Neural progenitor cell (in vitro differentiated cells): ENCODE measurements around the gene MPPED2.

ENCODE experiments used
- EZH2phosphoT487 ChIP-seq: fragments of 200-600 bp; sonication (generic); IDR thresholded peaks from 2 replicates; pipeline ENCODE4 v1.6.1; 2017; ENCODE audit warnings: antibody characterized with exemption
- TF ChIP-seq, protein P1 (sequence below): fragments of 200-600 bp; sonication (generic); IDR thresholded peaks from 2 replicates; pipeline ENCODE4 v1.5.1; 2017; ENCODE audit warnings: antibody characterized with exemption, mild to moderate bottlenecking

DNA sequence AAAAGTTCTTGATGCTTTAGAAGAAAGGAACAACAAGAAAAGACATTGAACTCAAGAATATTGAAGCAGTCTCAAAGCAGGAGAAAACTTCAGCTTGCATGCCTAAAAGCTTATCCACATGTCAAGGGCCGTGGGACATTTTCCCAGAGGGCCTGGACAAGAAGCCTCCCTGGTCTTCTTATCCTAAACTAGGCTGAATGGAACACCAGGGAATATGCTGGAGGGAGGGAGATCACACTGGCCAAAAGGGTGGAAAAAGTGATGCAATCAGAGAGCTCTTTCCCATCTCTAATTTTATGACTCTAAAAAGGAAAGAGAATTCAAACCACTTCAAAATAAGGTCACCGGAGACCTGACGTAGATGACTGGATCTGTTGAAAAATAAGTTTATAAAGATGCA is 107.2 kb downstream of the MPPED2 start:
- TF ChIP-seq, protein P1, sequence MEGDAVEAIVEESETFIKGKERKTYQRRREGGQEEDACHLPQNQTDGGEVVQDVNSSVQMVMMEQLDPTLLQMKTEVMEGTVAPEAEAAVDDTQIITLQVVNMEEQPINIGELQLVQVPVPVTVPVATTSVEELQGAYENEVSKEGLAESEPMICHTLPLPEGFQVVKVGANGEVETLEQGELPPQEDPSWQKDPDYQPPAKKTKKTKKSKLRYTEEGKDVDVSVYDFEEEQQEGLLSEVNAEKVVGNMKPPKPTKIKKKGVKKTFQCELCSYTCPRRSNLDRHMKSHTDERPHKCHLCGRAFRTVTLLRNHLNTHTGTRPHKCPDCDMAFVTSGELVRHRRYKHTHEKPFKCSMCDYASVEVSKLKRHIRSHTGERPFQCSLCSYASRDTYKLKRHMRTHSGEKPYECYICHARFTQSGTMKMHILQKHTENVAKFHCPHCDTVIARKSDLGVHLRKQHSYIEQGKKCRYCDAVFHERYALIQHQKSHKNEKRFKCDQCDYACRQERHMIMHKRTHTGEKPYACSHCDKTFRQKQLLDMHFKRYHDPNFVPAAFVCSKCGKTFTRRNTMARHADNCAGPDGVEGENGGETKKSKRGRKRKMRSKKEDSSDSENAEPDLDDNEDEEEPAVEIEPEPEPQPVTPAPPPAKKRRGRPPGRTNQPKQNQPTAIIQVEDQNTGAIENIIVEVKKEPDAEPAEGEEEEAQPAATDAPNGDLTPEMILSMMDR: no peak
- no peak for TF ChIP-seq EZH2phosphoT487
